Astrocyte of the spinal cord (primary cell): ENCODE results near the gene TAF11L13.

Experiments
- DNase-seq: peaks from one replicate; pipeline ENCODE4 v3.0.0; 2011; ENCODE audit warnings: low read depth, low spot score
- H3K4me3 ChIP-seq: 2 replicates; pipeline ENCODE4 v1.5.1; 2011; ENCODE audit warnings: low read depth, mild to moderate bottlenecking, low read length, moderate library complexity
- in situ Hi-C: cut with HindIII; loops from 2 replicates; pipeline ENCODE4 v1.10.0; 2017; ENCODE audit warnings: low sequenced_read_pairs
- TF ChIP-seq, protein P1 (sequence below): IDR thresholded peaks from 2 replicates; pipeline ENCODE4 v1.5.1; 2012; ENCODE audit warnings: low read depth, mild to moderate bottlenecking, low read length, inconsistent platforms

The TAF11L13 gene

DNA sequence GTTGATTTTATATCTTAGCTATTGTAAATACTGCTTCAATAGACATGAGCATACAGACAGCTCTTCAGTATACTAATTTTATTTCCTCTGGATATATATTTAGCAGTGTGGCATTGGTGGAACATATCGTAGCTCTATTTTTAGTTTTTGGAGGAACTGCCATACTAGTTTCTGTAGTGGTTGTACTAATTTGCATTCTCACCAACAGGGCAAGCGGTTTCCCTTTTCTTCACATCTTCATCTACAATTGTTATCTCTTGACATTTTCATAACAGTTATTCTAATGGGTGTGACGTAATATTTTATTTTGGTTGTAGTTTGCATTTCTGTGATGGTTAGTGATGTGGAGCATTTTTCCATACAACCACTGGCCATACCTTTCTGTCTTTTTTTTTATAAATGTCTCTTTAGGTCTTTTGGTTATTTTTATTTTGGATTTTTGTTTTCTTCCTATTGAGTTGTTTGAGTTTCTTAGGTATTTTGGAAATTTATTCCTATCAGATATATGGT is 34.9 kb downstream of the TAF11L13 start:
- in situ Hi-C loops: no loop called here
- TF ChIP-seq, protein P1, sequence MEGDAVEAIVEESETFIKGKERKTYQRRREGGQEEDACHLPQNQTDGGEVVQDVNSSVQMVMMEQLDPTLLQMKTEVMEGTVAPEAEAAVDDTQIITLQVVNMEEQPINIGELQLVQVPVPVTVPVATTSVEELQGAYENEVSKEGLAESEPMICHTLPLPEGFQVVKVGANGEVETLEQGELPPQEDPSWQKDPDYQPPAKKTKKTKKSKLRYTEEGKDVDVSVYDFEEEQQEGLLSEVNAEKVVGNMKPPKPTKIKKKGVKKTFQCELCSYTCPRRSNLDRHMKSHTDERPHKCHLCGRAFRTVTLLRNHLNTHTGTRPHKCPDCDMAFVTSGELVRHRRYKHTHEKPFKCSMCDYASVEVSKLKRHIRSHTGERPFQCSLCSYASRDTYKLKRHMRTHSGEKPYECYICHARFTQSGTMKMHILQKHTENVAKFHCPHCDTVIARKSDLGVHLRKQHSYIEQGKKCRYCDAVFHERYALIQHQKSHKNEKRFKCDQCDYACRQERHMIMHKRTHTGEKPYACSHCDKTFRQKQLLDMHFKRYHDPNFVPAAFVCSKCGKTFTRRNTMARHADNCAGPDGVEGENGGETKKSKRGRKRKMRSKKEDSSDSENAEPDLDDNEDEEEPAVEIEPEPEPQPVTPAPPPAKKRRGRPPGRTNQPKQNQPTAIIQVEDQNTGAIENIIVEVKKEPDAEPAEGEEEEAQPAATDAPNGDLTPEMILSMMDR: no peak
- no peak overlapping the region for H3K4me3 ChIP-seq
- DNase-seq: no peak

DNA sequence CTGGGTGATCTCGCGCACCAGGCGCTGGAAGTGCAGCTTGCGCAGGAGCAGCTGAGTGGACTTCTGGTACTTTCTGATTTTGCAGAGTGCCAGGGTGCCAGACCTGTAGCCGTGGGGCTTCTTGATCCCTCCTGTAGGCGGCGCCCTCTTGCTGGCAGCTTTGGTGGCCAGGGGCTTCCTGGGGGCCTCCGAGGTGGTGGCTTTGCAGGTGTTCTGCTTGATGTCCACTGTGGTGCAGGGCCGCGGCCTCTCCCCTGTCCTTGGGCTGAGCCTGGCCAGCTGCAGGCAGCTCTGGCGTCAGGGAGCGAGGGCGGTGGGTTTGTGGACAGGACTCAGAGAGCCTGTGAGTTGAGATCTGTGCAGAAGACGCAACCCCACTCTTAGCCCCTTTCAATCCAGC is 38.5 kb downstream of the TAF11L13 start:
- DNase-seq: no peak
- in situ Hi-C loops: no loop called here
- H3K4me3 ChIP-seq: no peak overlapping the region
- TF ChIP-seq, protein P1: no peak

DNA sequence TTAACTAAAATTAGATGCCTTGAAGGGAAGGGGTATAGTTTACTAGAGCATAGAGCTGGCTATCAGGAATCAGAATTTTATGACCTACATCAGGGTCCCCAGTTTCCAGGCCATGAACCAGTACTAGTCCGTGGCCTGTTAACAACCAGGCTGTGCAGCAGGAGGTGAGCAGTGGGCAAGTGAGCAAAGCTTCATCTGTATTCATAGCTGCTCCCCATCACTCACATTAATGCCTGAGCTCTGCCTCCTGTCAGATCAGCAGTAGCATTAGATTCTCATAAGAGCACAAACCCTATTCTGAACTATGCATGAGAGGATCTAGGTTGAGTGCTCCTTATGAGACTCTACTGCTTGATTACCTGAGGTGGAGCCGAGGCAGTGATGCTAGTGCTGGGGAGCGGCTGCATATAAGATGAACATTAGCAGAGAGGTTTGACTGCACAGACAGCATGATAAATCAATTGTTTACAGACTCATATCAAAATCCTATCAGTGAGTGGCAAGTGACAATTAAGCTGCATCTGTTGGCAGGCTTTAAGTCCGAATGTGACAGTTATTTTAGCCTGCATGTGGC is 47.0 kb downstream of the TAF11L13 start:
- in situ Hi-C loops: no loop called here
- no peak for DNase-seq
- TF ChIP-seq, protein P1: no peak
- no peak overlapping the region for H3K4me3 ChIP-seq

DNA sequence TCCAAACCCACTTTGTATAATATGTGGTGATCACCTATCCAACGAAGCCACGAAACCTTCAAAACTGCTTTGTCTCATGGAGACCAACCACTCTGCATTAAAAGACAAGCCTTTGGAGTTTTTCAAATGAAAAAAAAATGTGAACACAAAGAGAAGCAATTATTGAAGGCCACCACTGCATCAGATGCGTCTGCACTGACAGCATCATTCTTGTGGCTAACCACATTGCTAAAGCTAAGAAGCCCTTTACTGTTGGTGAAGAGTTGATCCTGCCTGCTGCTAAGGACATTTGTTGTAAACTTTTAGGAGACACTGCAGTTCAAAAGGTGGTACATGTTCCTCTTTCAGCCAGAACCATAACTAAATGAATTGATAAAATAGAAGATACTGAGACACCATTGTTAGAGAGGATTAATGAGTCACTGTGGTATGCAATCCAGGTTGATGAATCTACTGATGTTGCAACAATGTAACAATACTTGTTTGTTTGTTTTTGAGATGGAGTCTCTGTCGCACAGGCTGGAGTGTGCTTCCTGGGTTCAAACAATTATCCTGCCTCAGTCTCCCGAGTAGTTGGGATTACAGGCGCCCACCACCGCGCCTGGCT is 47.8 kb downstream of the TAF11L13 start:
- TF ChIP-seq, protein P1: no peak
- H3K4me3 ChIP-seq: no peak overlapping the region
- in situ Hi-C loops: no loop called here
- no peak for DNase-seq

DNA sequence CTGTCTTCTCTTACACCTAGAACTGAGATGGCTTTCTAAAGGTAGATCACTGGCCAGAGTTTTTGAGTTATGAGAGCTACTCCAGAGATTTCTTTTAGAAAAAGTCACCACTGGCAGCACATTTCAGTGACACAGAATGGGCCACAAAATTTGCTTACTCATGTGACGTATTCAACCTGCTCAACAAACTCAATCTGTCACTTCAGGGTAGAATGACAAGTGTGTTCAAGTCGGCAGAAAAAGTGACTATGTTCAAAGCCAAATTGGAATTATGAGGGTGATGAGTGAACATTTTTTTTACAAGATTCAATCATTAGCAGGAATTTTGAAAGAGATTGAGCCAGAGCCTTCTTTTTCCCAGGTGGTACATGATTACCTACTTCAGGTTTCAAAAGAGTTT is 48.8 kb downstream of the TAF11L13 start:
- DNase-seq: no peak
- in situ Hi-C loops: no loop called here
- TF ChIP-seq, protein P1: no peak
- H3K4me3 ChIP-seq: no peak overlapping the region
